Fibroblast of lung (primary cell): ENCODE results near the gene ALDH1L1.

Experiments used
- CTCF ChIP-seq, 2 donors: IDR thresholded peaks in 1 of 2; conservative IDR thresholded peaks in 1 of 2; 1 replicate in 1 of 2; 2 replicates in 1 of 2; pipeline ENCODE4 v1.5.1; 2011 to 2012; ENCODE audit warnings: low read length in 2 of 2, control low read depth in 1 of 2, inconsistent platforms in 1 of 2, low read depth in 1 of 2, mild to moderate bottlenecking in 1 of 2
- EZH2 ChIP-seq: IDR thresholded peaks from 2 replicates; pipeline ENCODE4 v1.5.1; 2012; ENCODE audit warnings: low read length, control low read depth, mild to moderate bottlenecking; ENCODE audit errors: missing control alignments

GRCh38 chr3:126125341-126125740 is 55.0 kb downstream of the ALDH1L1 start:
- TF ChIP-seq EZH2 (no peak), CTCF (conservative IDR thresholded peaks at IDR 0.05 in 1 of 2, IDR thresholded peaks at IDR 0.05 in 1 of 2; ENCODE audit: low read depth in 1 of 2, low read length in 2 of 2) (no peak)
